Activated naive CD8-positive, alpha-beta T cell treated with anti-CD3 and anti-CD28 coated beads, Interleukin-2, amount 50 U/mL, for 16 hours (primary cell): ENCODE data around the gene ATXN7L2.

ENCODE experiments used
- DNase-seq: peaks from one replicate; pipeline ENCODE4 v3.0.0-alpha.2; 2020; ENCODE audit warnings: low read depth, low spot score

ATXN7L2 gene

GRCh38 chr1:109527098-109527811 is 43.5 kb downstream of the ATXN7L2 start:
- no peak for DNase-seq

GRCh38 chr1:109527846-109528695 is 44.4 kb downstream of the ATXN7L2 start:
- DNase-seq = no peak

GRCh38 chr1:109528712-109529111 is 45.0 kb downstream of the ATXN7L2 start:
- DNase-seq = no peak

- DNase-seq = no peak
Observed at GRCh38 chr1:109529881-109530456, 46.3 kb downstream of the ATXN7L2 start.

GRCh38 chr1:109530457-109531087 is 46.9 kb downstream of the ATXN7L2 start:
- DNase-seq = no peak

- DNase-seq = no peak
Observed at GRCh38 chr1:109531380-109531779, 47.7 kb downstream of the ATXN7L2 start.

- DNase-seq = no peak
Observed at GRCh38 chr1:109531826-109532364, 48.2 kb downstream of the ATXN7L2 start.

- DNase-seq = peak; percentile 84
Observed at GRCh38 chr1:109532365-109533136, 48.8 kb downstream of the ATXN7L2 start.

- DNase-seq = no peak
Observed at GRCh38 chr1:109534307-109534858, 50.7 kb downstream of the ATXN7L2 start.

- DNase-seq = no peak
Observed at GRCh38 chr1:109535481-109535880, 51.8 kb downstream of the ATXN7L2 start.

GRCh38 chr1:109535971-109536491 is 52.3 kb downstream of the ATXN7L2 start:
- no peak for DNase-seq

- no peak for DNase-seq
Observed at GRCh38 chr1:109537450-109538178, 53.9 kb downstream of the ATXN7L2 start.

- DNase-seq = no peak
Observed at GRCh38 chr1:109538827-109539555, 55.3 kb downstream of the ATXN7L2 start.

- DNase-seq = no peak
Observed at GRCh38 chr1:109539676-109540075, 56.0 kb downstream of the ATXN7L2 start, which contains the start of gene GPR61. TSS of gene GPR61 (plus strand) at chr1:109539872. CDS start at chr1:109543023, 3,151 bp downstream.

- no peak for DNase-seq
Observed at GRCh38 chr1:109541102-109541501, 57.4 kb downstream of the ATXN7L2 start.
